Measurements from ENCODE around the gene GABRG2. TPM values are rescaled to one million over a fixed set of nuclear protein-coding genes. Genes with fewer than 3 reads are reported as not detected.

Gene GABRG2
- total RNA-seq (ENCODE audit: low replicate concordance) = not detected in 2 replicates

GRCh38 chr5:162067655-162068411 is at the start of gene GABRG2:
Gene GABRG2 (plus strand): TSS chr5:162067773. CDS start chr5:162068000, 227 bp downstream.

Other genes with a start within 250 kb of the GABRG2 start
- not detected in 2 replicates for gene GABRA1, start 219.7 kb upstream of the GABRG2 start, total RNA-seq (ENCODE audit: low replicate concordance)

Measured in smooth muscle cell of the coronary artery (primary cell).